ENCODE results near the gene USP47. TPM values are rescaled to one million over a fixed set of nuclear protein-coding genes. Genes with fewer than 3 reads are reported as not detected.

The USP47 gene
- total RNA-seq, 1 experiment from 2014 or later: 24.2 TPM

DNA sequence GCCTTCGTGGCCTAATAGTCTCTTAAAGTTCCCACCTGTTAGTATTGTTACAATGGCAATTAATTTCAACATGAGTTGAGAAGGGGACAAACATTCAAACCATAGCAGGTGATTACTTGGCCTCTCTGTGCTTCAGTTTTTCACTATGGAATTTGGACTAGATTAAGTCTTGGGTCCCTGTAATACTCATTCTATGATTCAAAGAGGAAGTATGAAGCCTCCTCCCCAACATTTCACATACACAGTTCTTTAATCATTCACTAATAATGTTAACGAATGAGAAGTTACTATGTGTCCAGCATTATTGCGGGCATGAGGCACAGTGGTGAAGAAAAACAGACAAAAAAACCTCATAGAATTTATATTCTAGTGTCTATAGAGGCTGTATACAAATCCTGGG, 19.9 kb upstream of the USP47 start:
- no peak overlapping the region for H3K4me2 ChIP-seq
- no peaks in the 10 kb centered on the region for H3K9me3 ChIP-seq (ENCODE audit: insufficient read depth, low read depth)
- H2AFZ ChIP-seq: no peak overlapping the region
- no peaks in the 10 kb centered on the region for H3K9me2 ChIP-seq (ENCODE audit: insufficient read depth)
- H3K4me1 ChIP-seq (replicated peaks; ENCODE audit: insufficient read depth): no peaks in the 10 kb centered on the region
- H3K4me3 ChIP-seq: no peak overlapping the region
- no peaks in the 10 kb centered on the region for H4K20me1 ChIP-seq (ENCODE audit: insufficient read depth)
- intact Hi-C loops (cut with micrococcal nuclease; ENCODE audit: unreplicated experiment): no loop called here
- no peaks in the 10 kb centered on the region for H3F3A ChIP-seq (ENCODE audit: insufficient read depth, low read depth)
- H3K27me3 ChIP-seq (ENCODE audit: insufficient read depth, low read depth): no peaks in the 10 kb centered on the region
- DNase-seq: no peak
- no peaks in the 10 kb centered on the region for H3K36me3 ChIP-seq (ENCODE audit: low read depth)
- ChIA-PET CTCF (no interaction called here), POLR2A (ENCODE audit: unreplicated experiment) (no interaction called here)
- H3K27ac ChIP-seq: no peak overlapping the region
- BruUV-seq (replicated peaks): no TSS peak
- TF ChIP-seq EZH2 (IDR thresholded peaks at IDR 0.05; ENCODE audit: low read depth): no peak
- TF ChIP-seq, protein P1, sequence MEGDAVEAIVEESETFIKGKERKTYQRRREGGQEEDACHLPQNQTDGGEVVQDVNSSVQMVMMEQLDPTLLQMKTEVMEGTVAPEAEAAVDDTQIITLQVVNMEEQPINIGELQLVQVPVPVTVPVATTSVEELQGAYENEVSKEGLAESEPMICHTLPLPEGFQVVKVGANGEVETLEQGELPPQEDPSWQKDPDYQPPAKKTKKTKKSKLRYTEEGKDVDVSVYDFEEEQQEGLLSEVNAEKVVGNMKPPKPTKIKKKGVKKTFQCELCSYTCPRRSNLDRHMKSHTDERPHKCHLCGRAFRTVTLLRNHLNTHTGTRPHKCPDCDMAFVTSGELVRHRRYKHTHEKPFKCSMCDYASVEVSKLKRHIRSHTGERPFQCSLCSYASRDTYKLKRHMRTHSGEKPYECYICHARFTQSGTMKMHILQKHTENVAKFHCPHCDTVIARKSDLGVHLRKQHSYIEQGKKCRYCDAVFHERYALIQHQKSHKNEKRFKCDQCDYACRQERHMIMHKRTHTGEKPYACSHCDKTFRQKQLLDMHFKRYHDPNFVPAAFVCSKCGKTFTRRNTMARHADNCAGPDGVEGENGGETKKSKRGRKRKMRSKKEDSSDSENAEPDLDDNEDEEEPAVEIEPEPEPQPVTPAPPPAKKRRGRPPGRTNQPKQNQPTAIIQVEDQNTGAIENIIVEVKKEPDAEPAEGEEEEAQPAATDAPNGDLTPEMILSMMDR (conservative IDR thresholded peaks at IDR 0.05): no peak
- H3K79me2 ChIP-seq (ENCODE audit: low read depth): no peaks in the 10 kb centered on the region

DNA sequence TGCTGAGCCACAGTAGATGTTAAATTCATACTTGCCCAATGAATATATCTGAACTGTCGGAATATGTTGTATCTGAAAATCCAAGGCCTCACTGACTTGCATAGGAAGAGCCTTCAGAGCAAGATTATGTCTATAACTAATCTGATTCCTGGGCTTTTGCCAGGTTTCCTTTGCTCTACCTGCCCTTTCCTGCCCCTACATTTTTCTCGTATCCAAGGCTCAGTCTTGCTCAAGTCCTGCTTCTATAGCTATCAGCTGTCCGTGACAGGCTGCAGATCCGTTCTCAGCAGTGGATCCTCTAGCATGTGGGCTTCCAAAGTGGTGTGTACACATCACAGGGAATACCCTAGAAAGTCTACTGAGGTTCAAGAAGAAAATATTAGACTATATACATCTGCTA, 18.8 kb upstream of the USP47 start:
- H4K20me1 ChIP-seq (ENCODE audit: insufficient read depth): no peaks in the 10 kb centered on the region
- no peaks in the 10 kb centered on the region for H3K36me3 ChIP-seq (ENCODE audit: low read depth)
- H3K4me2 ChIP-seq: no peak overlapping the region
- intact Hi-C loops (cut with micrococcal nuclease; ENCODE audit: unreplicated experiment): no loop called here
- no peaks in the 10 kb centered on the region for H3K27me3 ChIP-seq (ENCODE audit: insufficient read depth, low read depth)
- no peak overlapping the region for H3K4me3 ChIP-seq
- no peak for TF ChIP-seq EZH2 (IDR thresholded peaks at IDR 0.05; ENCODE audit: low read depth)
- TF ChIP-seq, protein P1 (conservative IDR thresholded peaks at IDR 0.05): no peak
- no TSS peak for BruUV-seq (replicated peaks)
- no peaks in the 10 kb centered on the region for H3K9me2 ChIP-seq (ENCODE audit: insufficient read depth)
- H3F3A ChIP-seq (ENCODE audit: insufficient read depth, low read depth): no peaks in the 10 kb centered on the region
- CTCF ChIA-PET: no interaction called here
- H3K4me1 ChIP-seq (replicated peaks; ENCODE audit: insufficient read depth): no peaks in the 10 kb centered on the region
- POLR2A ChIA-PET (ENCODE audit: unreplicated experiment): interaction anchor here (0.7 kb wide), 1 partner anchor 977 kb away, joined by 10 read pairs; no protein-coding TSS in a partner anchor
- H2AFZ ChIP-seq: no peak overlapping the region
- no peak for DNase-seq
- no peak overlapping the region for H3K27ac ChIP-seq
- H3K9me3 ChIP-seq (ENCODE audit: insufficient read depth, low read depth): no peaks in the 10 kb centered on the region
- H3K79me2 ChIP-seq (ENCODE audit: low read depth): no peaks in the 10 kb centered on the region

DNA sequence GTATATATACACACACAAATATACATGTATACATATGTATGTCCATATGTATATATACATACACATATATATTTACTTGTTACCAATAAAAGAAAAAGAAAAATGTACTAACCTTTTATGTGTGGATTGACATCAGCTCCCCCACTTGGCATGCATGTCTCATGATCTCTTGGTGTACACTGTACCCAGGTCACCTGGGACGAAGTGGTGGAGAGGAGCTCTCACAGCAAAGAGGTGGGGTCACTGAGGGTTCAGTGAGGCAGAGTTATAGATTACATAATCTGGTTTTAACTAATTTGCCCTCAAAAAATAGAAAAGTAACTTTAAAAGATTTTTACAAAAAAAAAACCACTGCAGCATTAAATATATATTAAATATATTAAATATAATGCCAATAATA, 15.5 kb upstream of the USP47 start:
- no TSS peak for BruUV-seq (replicated peaks)
- Histone ChIP-seq H3K27ac (no peak overlapping the region), H3K9me3 (ENCODE audit: insufficient read depth, low read depth) (no peaks in the 10 kb centered on the region), H3K36me3 (ENCODE audit: low read depth) (no peaks in the 10 kb centered on the region), H3K9me2 (ENCODE audit: insufficient read depth) (no peaks in the 10 kb centered on the region), H3K4me1 (replicated peaks; ENCODE audit: insufficient read depth) (no peaks in the 10 kb centered on the region), H2AFZ (no peak overlapping the region), H3K4me3 (no peak overlapping the region), H3F3A (ENCODE audit: insufficient read depth, low read depth) (no peaks in the 10 kb centered on the region), H4K20me1 (ENCODE audit: insufficient read depth) (no peaks in the 10 kb centered on the region), H3K27me3 (ENCODE audit: insufficient read depth, low read depth) (no peaks in the 10 kb centered on the region), H3K79me2 (ENCODE audit: low read depth) (no peaks in the 10 kb centered on the region), H3K4me2 (no peak overlapping the region)
- no peak for DNase-seq
- intact Hi-C loops (cut with micrococcal nuclease; ENCODE audit: unreplicated experiment): no loop called here
- CTCF ChIA-PET: no interaction called here
- no peak for TF ChIP-seq EZH2 (IDR thresholded peaks at IDR 0.05; ENCODE audit: low read depth)
- TF ChIP-seq, protein P1 (conservative IDR thresholded peaks at IDR 0.05): no peak
- POLR2A ChIA-PET (ENCODE audit: unreplicated experiment): no interaction called here

Data from PC-9 (cell line).